ENCODE measurements around the gene RASA3.

Gene RASA3

GRCh38 chr13:113931841-113932459, 200.5 kb downstream of the RASA3 start:
- TF ChIP-seq, protein P1, sequence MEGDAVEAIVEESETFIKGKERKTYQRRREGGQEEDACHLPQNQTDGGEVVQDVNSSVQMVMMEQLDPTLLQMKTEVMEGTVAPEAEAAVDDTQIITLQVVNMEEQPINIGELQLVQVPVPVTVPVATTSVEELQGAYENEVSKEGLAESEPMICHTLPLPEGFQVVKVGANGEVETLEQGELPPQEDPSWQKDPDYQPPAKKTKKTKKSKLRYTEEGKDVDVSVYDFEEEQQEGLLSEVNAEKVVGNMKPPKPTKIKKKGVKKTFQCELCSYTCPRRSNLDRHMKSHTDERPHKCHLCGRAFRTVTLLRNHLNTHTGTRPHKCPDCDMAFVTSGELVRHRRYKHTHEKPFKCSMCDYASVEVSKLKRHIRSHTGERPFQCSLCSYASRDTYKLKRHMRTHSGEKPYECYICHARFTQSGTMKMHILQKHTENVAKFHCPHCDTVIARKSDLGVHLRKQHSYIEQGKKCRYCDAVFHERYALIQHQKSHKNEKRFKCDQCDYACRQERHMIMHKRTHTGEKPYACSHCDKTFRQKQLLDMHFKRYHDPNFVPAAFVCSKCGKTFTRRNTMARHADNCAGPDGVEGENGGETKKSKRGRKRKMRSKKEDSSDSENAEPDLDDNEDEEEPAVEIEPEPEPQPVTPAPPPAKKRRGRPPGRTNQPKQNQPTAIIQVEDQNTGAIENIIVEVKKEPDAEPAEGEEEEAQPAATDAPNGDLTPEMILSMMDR (conservative IDR thresholded peaks at IDR 0.05; ENCODE audit: low read depth, low read length) = no peak
- no peak overlapping the region for H3K4me3 ChIP-seq (ENCODE audit: low read depth, low read length)
- no peak for DNase-seq (ENCODE audit: low read depth)

DNA sequence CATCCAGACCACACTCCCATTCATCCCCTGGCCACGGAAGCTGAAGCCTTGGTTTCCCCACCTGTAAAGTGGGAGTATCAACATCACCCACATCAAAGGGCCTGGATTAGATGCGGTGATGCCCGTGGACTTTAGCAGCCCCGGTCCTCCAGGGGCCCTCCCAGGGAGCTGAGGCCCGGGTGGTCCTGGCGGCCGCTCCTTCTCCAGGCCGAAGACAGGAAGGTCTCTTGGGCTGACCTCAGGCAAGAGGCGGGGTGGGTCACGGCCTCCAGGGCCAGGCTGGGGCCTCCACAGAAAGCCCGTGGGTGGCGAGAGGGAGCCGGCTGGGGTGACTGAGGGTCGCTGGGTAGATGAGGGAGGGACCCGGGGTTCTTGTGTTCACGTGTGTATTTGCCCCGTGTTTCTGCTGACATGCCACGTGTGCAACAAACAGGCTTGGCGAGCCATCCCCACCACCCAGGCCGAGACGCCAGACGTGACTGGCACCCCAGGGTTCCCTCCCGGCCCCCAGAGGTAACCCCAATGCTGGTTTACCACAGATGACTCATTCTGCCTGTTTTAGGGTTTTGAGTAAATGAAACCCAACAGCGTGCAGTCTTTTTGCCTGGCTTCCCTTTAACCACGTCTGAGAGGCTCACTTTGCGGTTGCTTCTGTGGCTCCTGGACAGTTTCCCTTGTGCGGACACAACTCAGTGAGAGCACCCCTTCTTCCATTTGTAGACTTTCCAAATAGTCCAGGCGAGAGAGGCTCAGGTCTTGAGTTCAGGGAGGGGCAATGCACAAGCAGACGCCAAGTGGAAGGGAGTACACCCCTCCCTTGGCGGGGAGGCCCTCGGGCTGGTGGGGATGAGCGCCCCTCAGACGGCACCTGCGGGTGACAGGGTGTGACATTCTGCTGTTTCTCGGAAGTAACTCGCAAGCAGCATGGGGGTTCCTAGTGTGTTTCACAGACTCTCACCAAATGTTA, 201.5 kb downstream of the RASA3 start:
- no peak for DNase-seq (ENCODE audit: low read depth)
- no peak overlapping the region for H3K4me3 ChIP-seq (ENCODE audit: low read depth, low read length)
- TF ChIP-seq, protein P1 (conservative IDR thresholded peaks at IDR 0.05; ENCODE audit: low read depth, low read length) = no peak

GRCh38 chr13:113929628-113930615, 202.5 kb downstream of the RASA3 start:
- no peak for DNase-seq (ENCODE audit: low read depth)
- no peak overlapping the region for H3K4me3 ChIP-seq (ENCODE audit: low read depth, low read length)
- TF ChIP-seq, protein P1 (conservative IDR thresholded peaks at IDR 0.05; ENCODE audit: low read depth, low read length) = no peak

GRCh38 chr13:113928685-113929627, 203.5 kb downstream of the RASA3 start:
- peak; percentile 60 for DNase-seq (ENCODE audit: low read depth)
- TF ChIP-seq, protein P1 (conservative IDR thresholded peaks at IDR 0.05; ENCODE audit: low read depth, low read length) = no peak
- no peak overlapping the region for H3K4me3 ChIP-seq (ENCODE audit: low read depth, low read length)

Measured in choroid plexus epithelial cell (primary cell).